SKM-1 (cell line): ENCODE results near the gene DNAH9.
"Not testable (repeated sequence)": the region's sequence is repeated elsewhere in the genome, so short reads cannot be mapped to it uniquely, and the experiment has no call there.

Source experiments
- DNase-seq: peaks from one replicate; lab custom pipeline; 2025; ENCODE audit not compliant: unreplicated experiment; lab: John Stamatoyannopoulos, UW

The DNAH9 gene

GRCh38 chr17:11954936-11955335 lies 356.7 kb downstream of the DNAH9 start:
- no peak for DNase-seq

GRCh38 chr17:11969565-11969964 lies 371.3 kb downstream of the DNAH9 start:
- DNase-seq: no peak

- DNase-seq: not testable (repeated sequence)
These were observed 374.5 kb downstream of the DNAH9 start for GRCh38 chr17:11972741-11973140.

GRCh38 chr17:11979795-11980194 lies 381.5 kb downstream of the DNAH9 start:
- DNase-seq: no peak

DNA sequence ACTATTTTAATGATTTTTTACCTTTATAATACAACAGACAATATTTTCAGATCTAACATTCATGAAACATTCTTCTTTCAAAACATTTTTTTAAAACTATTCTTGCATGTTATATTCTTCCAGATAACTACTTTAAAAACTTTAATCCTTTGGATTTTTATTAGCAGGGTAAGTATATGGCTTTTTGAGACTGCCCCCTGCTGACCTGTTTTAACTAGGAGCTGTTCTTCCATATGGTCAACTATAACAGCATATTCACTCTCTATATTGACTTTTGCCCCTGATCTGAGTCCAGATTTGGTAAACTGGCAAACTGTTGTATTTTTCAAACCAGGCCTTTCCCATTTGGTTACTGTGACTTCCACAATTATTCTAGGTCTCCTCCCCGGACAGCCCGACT lies 382.5 kb downstream of the DNAH9 start:
- no peak for DNase-seq

DNA sequence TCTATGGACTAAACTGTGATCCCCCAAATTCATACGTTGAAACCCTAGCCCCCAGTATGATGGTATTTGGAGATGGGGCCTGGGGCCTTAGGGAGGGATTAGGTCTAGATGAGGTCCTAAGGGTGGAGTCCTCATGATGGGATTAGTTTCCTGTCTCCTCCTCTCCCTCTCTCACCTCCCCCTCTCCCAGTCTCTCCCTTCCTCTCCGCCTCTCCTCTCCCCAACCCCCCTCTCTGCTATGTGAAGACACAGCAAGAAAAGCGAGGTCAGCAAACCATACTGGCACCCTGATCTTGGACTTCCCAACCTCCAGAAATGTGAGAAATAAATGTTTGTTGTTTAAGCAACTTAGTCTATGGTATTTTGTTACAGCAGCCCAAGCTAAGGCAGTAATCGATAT lies 383.6 kb downstream of the DNAH9 start:
- no peak for DNase-seq

- no peak for DNase-seq
These were observed 388.1 kb downstream of the DNAH9 start for GRCh38 chr17:11986179-11986941.

DNA sequence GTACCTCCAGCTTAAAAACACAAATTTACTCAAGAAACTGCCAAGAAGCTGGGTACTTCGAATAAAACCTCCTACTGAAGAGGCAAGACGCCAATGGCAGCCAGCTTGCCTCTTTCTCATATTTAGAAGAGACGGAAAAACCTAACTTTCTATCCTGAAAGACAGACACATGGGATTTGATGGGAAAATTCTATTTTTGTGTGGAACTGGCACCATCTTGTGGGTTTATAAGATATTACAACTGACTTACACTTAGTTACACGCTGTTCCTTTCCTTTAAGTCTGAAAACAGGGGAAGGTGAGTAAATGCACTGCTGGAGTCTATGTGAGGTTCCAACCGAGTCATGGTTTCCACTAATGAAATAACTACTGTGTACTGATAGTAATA lies 388.7 kb downstream of the DNAH9 start:
- DNase-seq: no peak

- DNase-seq: no peak
These were observed 392.2 kb downstream of the DNAH9 start for GRCh38 chr17:11990363-11990983.

GRCh38 chr17:11991461-11991860 lies 393.2 kb downstream of the DNAH9 start:
- no peak for DNase-seq

DNA sequence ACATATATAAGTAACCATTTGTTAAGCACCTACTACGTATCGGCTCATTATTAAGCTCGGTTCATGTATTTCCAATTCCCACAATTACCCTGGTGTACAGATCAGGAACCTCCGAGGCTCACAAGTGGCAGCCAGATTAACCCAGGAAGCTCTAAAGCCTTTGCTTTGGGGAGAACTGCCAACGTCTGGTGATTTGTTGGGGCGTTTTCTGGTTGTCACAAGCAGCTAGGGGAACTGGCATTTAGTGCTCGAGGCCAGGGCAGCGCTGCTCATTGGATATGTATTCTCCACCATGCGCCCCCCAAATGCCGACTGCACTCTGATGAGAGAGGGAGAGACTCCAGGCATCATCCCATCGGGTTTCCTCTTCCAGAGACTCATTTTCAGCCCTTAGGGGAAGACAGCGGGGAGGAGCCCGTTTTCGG lies 398.5 kb downstream of the DNAH9 start:
- DNase-seq: no peak

DNA sequence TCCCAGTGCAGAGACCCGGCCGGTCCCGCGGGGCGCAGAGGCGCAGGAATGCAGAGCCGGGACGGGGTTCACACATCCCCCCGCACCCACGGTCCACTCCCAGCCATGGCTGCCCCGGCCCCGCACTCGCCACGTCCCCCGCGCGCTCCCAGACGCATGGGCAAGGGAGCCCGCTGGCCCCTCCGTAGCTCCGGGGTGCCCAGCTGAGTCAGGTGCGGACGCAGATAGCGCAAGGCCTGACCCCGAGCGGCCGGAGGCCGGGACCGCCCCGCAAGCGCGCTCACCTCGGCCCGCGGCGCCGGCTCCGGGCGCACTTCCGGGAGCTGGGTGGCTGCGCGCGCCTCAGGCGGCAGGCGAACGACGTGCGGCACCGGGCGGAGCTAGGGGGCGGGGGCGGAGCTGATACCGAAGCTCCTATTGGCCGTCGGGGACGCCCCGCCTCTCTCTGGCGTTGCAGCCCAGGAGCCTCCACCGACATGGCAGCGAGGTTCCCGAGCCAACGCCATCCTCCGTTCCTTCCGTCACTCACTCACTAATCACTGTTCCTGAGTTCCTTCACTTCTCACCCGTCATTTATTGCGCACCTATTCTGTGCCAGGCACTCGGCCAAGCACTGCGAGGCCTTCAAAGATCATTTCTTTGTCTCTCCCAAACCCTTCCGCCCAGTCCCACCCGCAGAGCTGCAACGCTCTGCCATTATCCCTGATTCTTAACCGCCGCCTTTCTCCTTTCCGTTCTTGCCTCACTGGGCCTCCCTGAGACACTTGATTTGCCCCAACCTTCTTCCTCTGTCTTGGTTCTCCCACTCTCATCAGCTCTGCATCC lies 399.1 kb downstream of the DNAH9 start, which contains the start of gene ZNF18:
TSS of gene ZNF18 (minus strand) at position 329 of the 825 bp plus-strand sequence. CDS start 4,646 bp downstream, outside the sequence.
- DNase-seq: peak; percentile 43

- DNase-seq: no peak
These were observed 399.6 kb downstream of the DNAH9 start for GRCh38 chr17:11997972-11998233.

DNA sequence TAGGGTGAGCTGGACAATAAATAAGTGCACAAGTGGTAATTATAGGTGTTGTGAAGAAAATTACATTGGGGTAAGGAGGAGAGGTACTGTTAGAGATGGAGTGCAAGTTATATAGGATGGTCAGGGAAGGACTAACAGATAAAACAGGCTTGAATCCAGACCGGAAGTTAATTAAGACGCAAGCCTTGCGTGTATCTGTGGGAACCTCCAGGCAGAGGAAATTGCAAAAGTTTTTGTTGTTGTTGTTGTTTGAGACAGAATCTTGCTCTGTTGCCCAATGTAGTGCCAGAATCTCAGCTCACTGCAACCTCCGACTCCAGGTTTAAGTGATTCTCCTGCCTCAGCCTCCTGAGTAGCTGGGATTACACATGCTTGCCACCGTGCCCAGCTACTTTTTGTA lies 401.4 kb downstream of the DNAH9 start:
- no peak for DNase-seq

DNA sequence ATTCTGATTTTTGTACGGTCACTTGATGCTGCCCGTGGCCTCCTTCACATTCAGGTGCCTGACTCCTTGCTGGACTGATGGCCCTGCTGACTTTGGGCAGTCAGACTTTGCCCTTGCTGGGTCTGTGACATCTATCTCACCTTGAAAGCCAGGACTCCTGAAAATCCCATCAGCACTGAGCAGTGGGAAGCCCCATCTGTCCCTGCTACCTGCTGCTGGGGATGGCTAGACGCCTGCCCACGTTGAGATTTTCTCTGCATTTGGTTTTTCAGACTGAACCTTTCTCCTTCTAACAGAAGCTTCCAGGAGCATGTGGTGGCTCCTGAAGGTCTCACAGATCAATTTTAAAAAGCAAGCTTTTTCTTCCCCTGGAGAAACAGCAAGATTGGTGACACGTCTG lies 409.2 kb downstream of the DNAH9 start:
- no peak for DNase-seq
